ENCODE results near the gene EYS.
A peak's percentile ranks its signal among the peaks of the same experiment; 100 is the strongest.

The EYS gene

GRCh38 chr6:64014595-64014994, 1692.4 kb downstream of the EYS start:
- TF ChIP-seq CTCF (conservative IDR thresholded peaks at IDR 0.05; ENCODE audit: low read depth, low read length), result no peak
- no peaks in the 10 kb centered on the region for H4K20me1 ChIP-seq (ENCODE audit: insufficient read depth)
- peaks cover 30% of the 10 kb centered on the region for H3K4me1 ChIP-seq (ENCODE audit: low read depth, poor library complexity, severe bottlenecking)
- H3K4me3 ChIP-seq (IDR thresholded peaks at IDR 0.05; ENCODE audit: insufficient read depth, low read depth, low read length), result no peak overlapping the region
- H3K36me3 ChIP-seq (ENCODE audit: insufficient read depth), result no peaks in the 10 kb centered on the region
- H3K9ac ChIP-seq, result no peak overlapping the region
- H2AFZ ChIP-seq (ENCODE audit: low read depth), result no peak overlapping the region
- H3K79me2 ChIP-seq (ENCODE audit: insufficient read depth, low read depth), result no peaks in the 10 kb centered on the region
- no peak overlapping the region for H3K27ac ChIP-seq
- peak overlapping the region; percentile 33; the same call in 1 of the 2 replicates for H3K4me2 ChIP-seq
- H3K27me3 ChIP-seq (ENCODE audit: insufficient read depth, low read depth), result no peaks in the 10 kb centered on the region

GRCh38 chr6:64013011-64013410, 1694.0 kb downstream of the EYS start:
- H2AFZ ChIP-seq (ENCODE audit: low read depth), result no peak overlapping the region

GRCh38 chr6:64012351-64013001, 1694.5 kb downstream of the EYS start:
- H3K4me2 ChIP-seq, result no peak overlapping the region
- no peaks in the 10 kb centered on the region for H4K20me1 ChIP-seq (ENCODE audit: insufficient read depth)
- no peak overlapping the region for H3K27ac ChIP-seq
- H3K79me2 ChIP-seq (ENCODE audit: insufficient read depth, low read depth), result no peaks in the 10 kb centered on the region
- no peaks in the 10 kb centered on the region for H3K27me3 ChIP-seq (ENCODE audit: insufficient read depth, low read depth)
- no peak overlapping the region for H2AFZ ChIP-seq (ENCODE audit: low read depth)
- H3K36me3 ChIP-seq (ENCODE audit: insufficient read depth), result no peaks in the 10 kb centered on the region
- TF ChIP-seq CTCF (conservative IDR thresholded peaks at IDR 0.05; ENCODE audit: low read depth, low read length), result peak; percentile 53
- no peak overlapping the region for H3K4me3 ChIP-seq (IDR thresholded peaks at IDR 0.05; ENCODE audit: insufficient read depth, low read depth, low read length)
- peaks cover 30% of the 10 kb centered on the region for H3K4me1 ChIP-seq (ENCODE audit: low read depth, poor library complexity, severe bottlenecking)
- no peak overlapping the region for H3K9ac ChIP-seq

More at GRCh38 chr6:64013011-64013410, 1694.0 kb downstream of the EYS start:
- Histone ChIP-seq H3K36me3 (ENCODE audit: insufficient read depth) (no peaks in the 10 kb centered on the region), H3K4me1 (ENCODE audit: low read depth, poor library complexity, severe bottlenecking) (peaks cover 30% of the 10 kb centered on the region), H3K4me2 (no peak overlapping the region), H3K4me3 (IDR thresholded peaks at IDR 0.05; ENCODE audit: insufficient read depth, low read depth, low read length) (no peak overlapping the region), H3K27ac (no peak overlapping the region), H3K79me2 (ENCODE audit: insufficient read depth, low read depth) (no peaks in the 10 kb centered on the region), H3K27me3 (ENCODE audit: insufficient read depth, low read depth) (no peaks in the 10 kb centered on the region), H4K20me1 (ENCODE audit: insufficient read depth) (no peaks in the 10 kb centered on the region), H3K9ac (no peak overlapping the region)
- no peak for TF ChIP-seq CTCF (conservative IDR thresholded peaks at IDR 0.05; ENCODE audit: low read depth, low read length)

GRCh38 chr6:64010666-64011065, 1696.4 kb downstream of the EYS start:
- no peaks in the 10 kb centered on the region for H3K79me2 ChIP-seq (ENCODE audit: insufficient read depth, low read depth)
- no peak overlapping the region for H3K4me3 ChIP-seq (IDR thresholded peaks at IDR 0.05; ENCODE audit: insufficient read depth, low read depth, low read length)

More at GRCh38 chr6:64010666-64011065, 1696.4 kb downstream of the EYS start:
- Histone ChIP-seq H3K4me1 (ENCODE audit: low read depth, poor library complexity, severe bottlenecking) (peaks cover 30% of the 10 kb centered on the region), H3K4me2 (no peak overlapping the region), H2AFZ (ENCODE audit: low read depth) (no peak overlapping the region), H3K36me3 (ENCODE audit: insufficient read depth) (no peaks in the 10 kb centered on the region), H3K27me3 (ENCODE audit: insufficient read depth, low read depth) (no peaks in the 10 kb centered on the region), H3K9ac (no peak overlapping the region), H3K27ac (no peak overlapping the region), H4K20me1 (ENCODE audit: insufficient read depth) (no peaks in the 10 kb centered on the region)
- TF ChIP-seq CTCF (conservative IDR thresholded peaks at IDR 0.05; ENCODE audit: low read depth, low read length), result no peak
